GM12875 (cell line): ENCODE results near the gene CFAP69.

Experiments used
- H3K4me3 ChIP-seq: one replicate; pipeline ENCODE4 v1.5.1; 2011; ENCODE audit warnings: low read depth, low read length, control low read depth
- CTCF ChIP-seq: IDR thresholded peaks from 2 replicates; pipeline ENCODE4 v1.5.1; 2011; ENCODE audit warnings: low read depth, mild to moderate bottlenecking, control low read depth, inconsistent platforms, low read length, moderate library complexity, borderline replicate concordance; ENCODE audit not compliant: insufficient read depth

The CFAP69 gene

GRCh38 chr7:90290244-90291113, 45.5 kb downstream of the CFAP69 start:
- no peak for TF ChIP-seq CTCF
- no peak overlapping the region for H3K4me3 ChIP-seq

GRCh38 chr7:90298145-90299038, 53.4 kb downstream of the CFAP69 start:
- no peak overlapping the region for H3K4me3 ChIP-seq
- TF ChIP-seq CTCF, result peak; percentile 49; the same call in 1 of the 2 replicates

- H3K4me3 ChIP-seq, result no peak overlapping the region
- TF ChIP-seq CTCF, result no peak
Measured at GRCh38 chr7:90303241-90303640, 58.3 kb downstream of the CFAP69 start.

GRCh38 chr7:90309872-90310271, 64.9 kb downstream of the CFAP69 start:
- H3K4me3 ChIP-seq, result no peak overlapping the region
- TF ChIP-seq CTCF, result no peak

- no peak overlapping the region for H3K4me3 ChIP-seq
- no peak for TF ChIP-seq CTCF
Measured at GRCh38 chr7:90311175-90311574, 66.2 kb downstream of the CFAP69 start.

- no peak overlapping the region for H3K4me3 ChIP-seq
- TF ChIP-seq CTCF, result no peak
Measured at GRCh38 chr7:90312745-90313144, 67.8 kb downstream of the CFAP69 start.

GRCh38 chr7:90313907-90314306, 68.9 kb downstream of the CFAP69 start:
- no peak overlapping the region for H3K4me3 ChIP-seq
- TF ChIP-seq CTCF, result no peak
